ENCODE data around the gene TRPM3.

TRPM3 gene

GRCh38 chr9:71097671-71098070 lies 23.8 kb downstream of the TRPM3 start:
- DNase-seq (ENCODE audit: low spot score): no peak

- no peak for DNase-seq (ENCODE audit: low spot score)
Observed at GRCh38 chr9:71096421-71097108, 24.9 kb downstream of the TRPM3 start.

GRCh38 chr9:71094708-71095251 lies 26.6 kb downstream of the TRPM3 start:
- DNase-seq (ENCODE audit: low spot score): no peak

DNA sequence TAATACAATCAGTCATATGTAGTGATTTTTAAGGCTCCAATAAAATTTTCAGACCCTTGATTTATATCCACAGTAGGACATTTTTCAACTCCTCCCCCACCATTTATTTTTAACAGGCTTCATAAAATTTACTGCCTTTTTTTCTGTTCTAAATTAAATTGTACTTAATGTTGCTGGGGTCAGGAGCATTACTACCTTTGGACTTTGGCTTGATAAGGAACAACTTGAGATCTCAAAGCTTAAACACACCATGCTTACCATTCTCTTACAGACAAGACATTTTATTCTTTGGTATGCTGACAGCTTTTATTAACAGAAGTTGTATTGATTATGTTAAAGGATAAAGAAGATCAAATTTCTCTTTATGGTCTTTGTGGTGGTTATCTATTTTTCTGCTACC lies 30.5 kb downstream of the TRPM3 start:
- DNase-seq (ENCODE audit: low spot score): no peak

DNA sequence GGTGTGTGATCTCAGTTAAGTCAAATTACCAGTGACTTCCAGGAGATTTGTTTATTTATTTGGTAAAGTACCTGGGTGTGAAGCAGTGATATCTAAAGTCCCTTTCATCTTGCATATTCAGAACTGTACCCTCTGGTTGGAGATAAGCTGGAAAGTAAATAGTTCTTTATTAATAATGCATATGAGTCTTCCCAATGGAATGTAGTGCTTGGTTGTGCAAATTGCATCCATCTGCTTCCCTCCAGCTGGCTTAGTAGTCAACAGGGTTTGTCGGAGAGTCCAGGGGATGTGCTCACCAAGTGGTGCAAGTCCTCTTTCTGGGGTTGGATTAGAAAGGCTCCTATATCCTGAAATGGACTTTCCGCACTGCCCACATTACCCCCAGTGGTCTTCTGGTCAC lies 42.0 kb downstream of the TRPM3 start:
- DNase-seq (ENCODE audit: low spot score): no peak

GRCh38 chr9:71076096-71076495 lies 45.3 kb downstream of the TRPM3 start:
- no peak for DNase-seq (ENCODE audit: low spot score)

DNA sequence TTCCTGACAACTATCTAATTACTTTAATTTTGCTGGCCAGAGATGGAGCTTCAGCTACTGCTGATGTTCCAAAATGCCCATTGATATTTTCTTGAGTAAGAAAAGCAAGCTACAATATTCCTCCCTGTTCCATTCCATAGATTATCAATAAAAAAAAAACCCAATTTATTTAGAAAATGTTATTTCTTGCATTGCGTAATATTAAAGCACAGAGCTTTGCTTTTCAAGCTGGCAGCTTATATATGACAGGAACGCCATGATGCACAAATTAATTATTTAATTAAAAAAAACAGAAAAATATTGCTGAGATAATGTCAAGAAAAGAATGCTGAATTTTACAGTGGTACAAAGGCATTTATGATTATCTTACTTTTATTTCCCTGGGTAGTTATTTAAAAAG lies 47.9 kb downstream of the TRPM3 start:
- DNase-seq (ENCODE audit: low spot score): no peak

DNA sequence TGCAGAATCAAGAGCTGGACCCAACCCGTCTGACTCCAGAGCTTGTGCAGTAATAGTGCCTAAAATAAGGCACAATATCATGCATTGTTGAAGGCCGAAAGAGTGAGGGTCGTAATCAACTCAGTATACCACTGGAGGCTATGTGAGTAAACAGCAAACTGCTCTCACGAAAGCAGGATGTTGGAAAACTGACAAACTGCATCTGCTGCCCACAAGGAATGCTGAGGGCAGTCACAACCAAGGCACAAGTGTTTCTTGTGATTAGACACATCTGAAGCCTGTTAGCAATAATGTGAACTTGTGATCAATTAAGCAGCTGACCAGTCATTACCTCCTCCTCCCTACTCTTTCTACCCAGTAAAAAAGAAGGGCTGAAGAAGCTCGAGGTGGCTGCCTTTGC lies 48.8 kb downstream of the TRPM3 start:
- DNase-seq (ENCODE audit: low spot score): no peak

DNA sequence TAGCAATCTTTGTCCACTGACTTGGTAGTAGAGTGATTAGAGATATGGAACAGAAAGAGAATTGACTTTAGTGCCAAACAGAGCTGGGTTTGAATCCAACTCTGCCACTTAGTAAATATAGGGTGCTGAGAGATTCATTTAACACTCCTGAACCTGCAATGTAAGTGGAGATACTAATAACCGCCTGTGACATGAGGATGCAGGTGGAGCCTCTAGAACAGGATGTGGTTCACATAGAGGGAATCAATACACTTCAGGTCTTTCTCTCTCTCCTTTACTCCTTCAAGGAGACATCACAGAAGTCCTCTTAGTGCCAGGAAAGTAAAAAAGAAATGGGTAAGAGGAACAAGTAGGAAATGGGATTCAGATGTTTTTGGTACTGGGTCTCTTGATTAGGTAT lies 49.8 kb downstream of the TRPM3 start:
- DNase-seq (ENCODE audit: low spot score): no peak

GRCh38 chr9:71058660-71059059 lies 62.8 kb downstream of the TRPM3 start:
- no peak for DNase-seq (ENCODE audit: low spot score)

DNA sequence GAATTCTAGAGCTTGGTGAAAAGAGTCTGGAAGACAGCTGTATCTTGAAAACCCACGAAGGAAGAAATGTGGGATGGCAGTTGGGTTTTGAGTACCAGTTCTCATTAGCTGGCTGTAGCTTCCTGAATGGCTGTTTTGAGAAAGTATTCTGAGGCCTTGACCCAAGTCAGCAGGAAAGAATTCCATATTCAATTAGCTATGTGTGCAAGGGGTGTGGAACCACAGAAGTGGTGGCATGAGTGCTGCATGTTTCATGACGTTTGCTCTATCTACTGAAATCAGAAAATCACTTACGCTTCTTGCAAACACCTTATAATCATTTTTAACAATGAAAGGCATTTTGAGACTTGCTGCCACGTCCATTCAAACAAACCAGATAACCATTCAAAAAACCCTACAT lies 69.1 kb downstream of the TRPM3 start:
- no peak for DNase-seq (ENCODE audit: low spot score)

DNA sequence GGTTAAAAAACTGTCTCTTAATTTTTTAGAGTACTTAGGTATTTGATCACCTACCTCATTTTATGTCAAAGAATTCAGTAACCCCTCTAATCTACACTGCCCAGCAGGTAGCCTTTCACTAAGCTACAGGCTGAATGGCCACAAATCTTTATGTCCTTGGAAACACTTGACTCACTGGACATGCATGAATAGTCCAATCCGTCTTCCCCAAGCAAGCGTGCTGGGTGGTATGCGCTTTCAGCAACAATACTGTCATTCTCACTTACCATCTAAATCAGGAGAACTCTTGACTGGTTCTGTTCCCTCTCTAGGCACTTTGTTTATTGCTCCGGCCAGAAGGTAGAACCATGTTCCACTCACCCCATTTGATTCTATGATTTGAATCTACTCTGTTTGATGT lies 73.1 kb downstream of the TRPM3 start:
- no peak for DNase-seq (ENCODE audit: low spot score)

- no peak for DNase-seq (ENCODE audit: low spot score)
Observed at GRCh38 chr9:71042448-71042990, 78.9 kb downstream of the TRPM3 start.

GRCh38 chr9:71037521-71037920 lies 83.9 kb downstream of the TRPM3 start:
- no peak for DNase-seq (ENCODE audit: low spot score)

GRCh38 chr9:71036501-71036900 lies 84.9 kb downstream of the TRPM3 start:
- peak; percentile 45 for DNase-seq (ENCODE audit: low spot score)

GRCh38 chr9:71032779-71033178 lies 88.6 kb downstream of the TRPM3 start:
- DNase-seq (ENCODE audit: low spot score): no peak

GRCh38 chr9:71025728-71026127 lies 95.7 kb downstream of the TRPM3 start:
- no peak for DNase-seq (ENCODE audit: low spot score)

GRCh38 chr9:71025201-71025600 lies 96.2 kb downstream of the TRPM3 start:
- DNase-seq (ENCODE audit: low spot score): no peak

- DNase-seq (ENCODE audit: low spot score): no peak
Observed at GRCh38 chr9:71010258-71010657, 111.2 kb downstream of the TRPM3 start.

- DNase-seq (ENCODE audit: low spot score): no peak
Observed at GRCh38 chr9:71005456-71005855, 116.0 kb downstream of the TRPM3 start.

- no peak for DNase-seq (ENCODE audit: low spot score)
Observed at GRCh38 chr9:71004196-71004595, 117.2 kb downstream of the TRPM3 start.

DNA sequence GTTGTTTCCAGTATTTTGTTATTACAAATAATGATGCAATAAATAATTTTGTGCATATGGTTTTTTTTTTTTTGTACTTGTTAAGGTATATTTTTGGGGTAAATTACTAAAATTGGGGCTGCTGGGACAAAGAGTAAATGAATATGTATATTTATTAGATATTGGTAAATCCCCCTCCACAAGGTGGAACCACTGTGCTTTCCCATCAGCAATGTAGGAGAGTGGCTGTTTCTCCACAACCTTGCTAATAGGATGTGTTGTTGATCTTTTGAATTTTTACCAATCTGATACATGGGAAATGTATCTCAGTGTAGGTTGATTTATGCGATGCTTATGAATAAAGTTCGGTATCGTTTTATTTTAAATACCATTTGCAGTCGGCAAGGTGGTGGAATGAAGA lies 118.1 kb downstream of the TRPM3 start:
- DNase-seq (ENCODE audit: low spot score): no peak

GRCh38 chr9:71001780-71002386 lies 119.5 kb downstream of the TRPM3 start:
- no peak for DNase-seq (ENCODE audit: low spot score)

DNA sequence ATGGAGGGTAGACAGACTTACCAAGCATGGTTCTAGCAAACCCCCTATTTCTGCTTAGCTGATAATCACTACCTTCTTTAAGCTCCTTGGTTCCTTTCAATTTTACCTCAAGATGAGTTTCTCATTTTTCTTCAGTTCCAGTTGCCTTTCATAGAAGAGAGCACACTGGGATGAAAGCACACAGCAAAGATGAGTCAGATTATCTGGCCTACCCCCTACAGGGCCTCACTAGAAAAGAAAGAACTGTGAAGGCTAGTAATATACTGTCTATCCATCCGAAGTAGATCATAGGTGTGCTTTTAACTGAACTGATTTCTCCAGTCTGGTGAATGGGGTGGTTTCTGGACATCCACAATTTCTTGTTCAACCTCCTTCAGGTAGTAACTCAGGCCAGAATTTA lies 122.5 kb downstream of the TRPM3 start:
- no peak for DNase-seq (ENCODE audit: low spot score)

Data from Ammon's horn (tissue), 1 donor.